Trophoblast cell (in vitro differentiated cells and primary cell): Measurements from ENCODE around the gene TCL1A.
"Not testable (repeated sequence)": the region's sequence is repeated elsewhere in the genome, so short reads cannot be mapped to it uniquely, and the experiment has no call there.

Experiments
- DNase-seq, 2 donors: peaks; one replicate each; pipeline ENCODE4 v3.0.0-alpha.2; 2016
- H2AFZ ChIP-seq: 2 replicates; pipeline ENCODE4 v1.6.1; 2013; ENCODE audit warnings: low read length, moderate library complexity, mild to moderate bottlenecking; ENCODE audit not compliant: insufficient read depth, poor library complexity
- H2AK5ac ChIP-seq: 2 replicates; pipeline ENCODE4 v1.6.1; 2013; ENCODE audit warnings: mild to moderate bottlenecking, low read length
- H2BK120ac ChIP-seq: 2 replicates; pipeline ENCODE4 v1.6.1; 2013; ENCODE audit warnings: low read length, mild to moderate bottlenecking, moderate library complexity; ENCODE audit not compliant: insufficient read depth, poor library complexity
- H2BK12ac ChIP-seq: 2 replicates; pipeline ENCODE4 v1.6.1; 2013; ENCODE audit warnings: mild to moderate bottlenecking, low read length, moderate library complexity
- H2BK5ac ChIP-seq: 2 replicates; pipeline ENCODE4 v1.6.1; 2013; ENCODE audit warnings: low read length, low read depth, moderate library complexity, mild to moderate bottlenecking; ENCODE audit not compliant: poor library complexity
- H3K14ac ChIP-seq: 2 replicates; pipeline ENCODE4 v1.6.1; 2013; ENCODE audit warnings: mild to moderate bottlenecking, low read length
- H3K18ac ChIP-seq: 2 replicates; pipeline ENCODE4 v1.6.1; 2013; ENCODE audit warnings: mild to moderate bottlenecking, low read length
- H3K23ac ChIP-seq: 2 replicates; pipeline ENCODE4 v1.6.1; 2013; ENCODE audit warnings: low read length
- H3K27ac ChIP-seq: 2 replicates; pipeline ENCODE4 v1.5.1; 2013; ENCODE audit warnings: low read depth, mild to moderate bottlenecking, inconsistent platforms, low read length, moderate library complexity
- H3K27me3 ChIP-seq: 2 replicates; pipeline ENCODE4 v1.6.1; 2013; ENCODE audit warnings: inconsistent platforms, mild to moderate bottlenecking, low read length, moderate library complexity; ENCODE audit not compliant: insufficient read depth
- H3K36me3 ChIP-seq, 2 experiments: 1 replicate in 1 of 2; 2 replicates in 1 of 2; pipeline ENCODE4 v1.6.1; 2013; ENCODE audit warnings: low read length in 2 of 2, mild to moderate bottlenecking in 2 of 2, moderate library complexity in 1 of 2; ENCODE audit not compliant: insufficient read depth in 2 of 2, control insufficient read depth in 1 of 2
- H3K4ac ChIP-seq: 2 replicates; pipeline ENCODE4 v1.6.1; 2013; ENCODE audit warnings: low read depth, mild to moderate bottlenecking, low read length, moderate library complexity
- H3K4me1 ChIP-seq, 2 experiments: 1 replicate in 1 of 2; 2 replicates in 1 of 2; pipeline ENCODE4 v1.6.1; 2013; ENCODE audit warnings: low read length in 2 of 2, mild to moderate bottlenecking in 2 of 2, moderate library complexity in 1 of 2; ENCODE audit not compliant: insufficient read depth in 2 of 2, control insufficient read depth in 1 of 2
- H3K4me2 ChIP-seq: 2 replicates; pipeline ENCODE4 v1.6.1; 2013; ENCODE audit warnings: inconsistent platforms, mild to moderate bottlenecking, low read length, moderate library complexity
- H3K4me3 ChIP-seq: 2 replicates; pipeline ENCODE4 v1.5.1; 2013; ENCODE audit warnings: mild to moderate bottlenecking, low read depth, low read length, inconsistent platforms
- H3K79me1 ChIP-seq: one replicate; pipeline ENCODE4 v1.6.1; 2013; ENCODE audit warnings: low read length
- H3K79me2 ChIP-seq: 2 replicates; pipeline ENCODE4 v1.6.1; 2013; ENCODE audit warnings: low read length, mild to moderate bottlenecking; ENCODE audit not compliant: control insufficient read depth, insufficient read depth, poor library complexity
- H3K9ac ChIP-seq: 2 replicates; pipeline ENCODE4 v1.6.1; 2013; ENCODE audit warnings: mild to moderate bottlenecking, low read length
- H3K9me3 ChIP-seq: 2 replicates; pipeline ENCODE4 v1.6.1; 2013; ENCODE audit warnings: low read depth, mild to moderate bottlenecking, control low read depth, inconsistent platforms, low read length; ENCODE audit not compliant: insufficient read depth
- H4K12ac ChIP-seq: 2 replicates; pipeline ENCODE4 v1.6.1; 2013; ENCODE audit warnings: low read depth, mild to moderate bottlenecking, low read length, moderate library complexity
- H4K8ac ChIP-seq: 2 replicates; pipeline ENCODE4 v1.6.1; 2013; ENCODE audit warnings: low read depth, mild to moderate bottlenecking, low read length, moderate library complexity
- H4K91ac ChIP-seq: one replicate; pipeline ENCODE4 v1.6.1; 2013; ENCODE audit warnings: low read depth, mild to moderate bottlenecking, low read length, moderate library complexity
- WGBS: extraction: QIAGEN DNeasy Blood & Tissue Kit; methylation state at CpG from one replicate; pipeline ENCODE4 v1.1.7; 2013; ENCODE audit warnings: missing lambda C conversion rate; ENCODE audit not compliant: insufficient read length, insufficient coverage; ENCODE audit errors: extremely low coverage; 5-methylcytosine and 5-hydroxymethylcytosine counted together

TCL1A gene

GRCh38 chr14:95730126-95730525 lies 16.2 kb upstream of the TCL1A start:
- Histone ChIP-seq H3K23ac (no peak overlapping the region), H2BK5ac (no peak overlapping the region), H3K79me2 (no peaks in the 10 kb centered on the region), H2AFZ (no peak overlapping the region), H3K4me2 (no peak overlapping the region), H3K18ac (no peak overlapping the region), H2BK120ac (no peak overlapping the region), H3K27ac (no peak overlapping the region), H3K9ac (no peak overlapping the region), H4K91ac (no peak overlapping the region), H3K4ac (no peak overlapping the region), H3K27me3 (no peaks in the 10 kb centered on the region), H3K4me3 (no peak overlapping the region), H3K9me3 (no peaks in the 10 kb centered on the region), H3K14ac (no peak overlapping the region), H2AK5ac (no peak overlapping the region), H3K4me1 (no peaks in the 10 kb centered on the region), H3K79me1 (no peaks in the 10 kb centered on the region), H3K36me3 (no peaks in the 10 kb centered on the region), H4K8ac (no peak overlapping the region), H2BK12ac (no peak overlapping the region), H4K12ac (no peak overlapping the region)
- DNase-seq, result peak; percentile 71 to 92
- 86% methylated on average over 1 of the region's 5 CpGs for WGBS

- no CpG with 5 or more reads among the region's 8 CpGs for WGBS
These were observed 15.6 kb upstream of the TCL1A start for GRCh38 chr14:95729402-95730028.

GRCh38 chr14:95727056-95727700 lies 13.3 kb upstream of the TCL1A start:
- H2BK120ac ChIP-seq, result no peak overlapping the region
- H4K8ac ChIP-seq, result no peak overlapping the region
- H2BK12ac ChIP-seq, result no peak overlapping the region
- no peak overlapping the region for H2AK5ac ChIP-seq
- H3K9ac ChIP-seq, result no peak overlapping the region
- no peak overlapping the region for H3K18ac ChIP-seq
- H3K27ac ChIP-seq, result no peak overlapping the region
- H3K4me1 ChIP-seq, result no peaks in the 10 kb centered on the region
- no peak overlapping the region for H2BK5ac ChIP-seq
- H2AFZ ChIP-seq, result no peak overlapping the region
- no peaks in the 10 kb centered on the region for H3K79me2 ChIP-seq
- no peaks in the 10 kb centered on the region for H3K27me3 ChIP-seq
- H3K9me3 ChIP-seq, result no peaks in the 10 kb centered on the region
- no peak for DNase-seq
- no peaks in the 10 kb centered on the region for H3K79me1 ChIP-seq
- no peak overlapping the region for H3K14ac ChIP-seq
- no peak overlapping the region for H3K4me2 ChIP-seq
- no peak overlapping the region for H4K91ac ChIP-seq
- no peaks in the 10 kb centered on the region for H3K36me3 ChIP-seq
- no peak overlapping the region for H3K23ac ChIP-seq
- WGBS, result no CpG with 5 or more reads among the region's 6 CpGs
- H3K4me3 ChIP-seq, result no peak overlapping the region
- no peak overlapping the region for H3K4ac ChIP-seq
- no peak overlapping the region for H4K12ac ChIP-seq

More at GRCh38 chr14:95729402-95730028, 15.6 kb upstream of the TCL1A start:
- not testable (repeated sequence) for H4K12ac ChIP-seq, H3K4me1 ChIP-seq, H3K4me3 ChIP-seq, H2BK120ac ChIP-seq, H3K4ac ChIP-seq, H3K23ac ChIP-seq, H3K27ac ChIP-seq, H3K18ac ChIP-seq, H3K4me2 ChIP-seq, H3K36me3 ChIP-seq, H2AFZ ChIP-seq, H3K27me3 ChIP-seq, H3K79me2 ChIP-seq, H2BK12ac ChIP-seq, H4K8ac ChIP-seq, H2AK5ac ChIP-seq, H3K9me3 ChIP-seq, H4K91ac ChIP-seq, H3K9ac ChIP-seq, H2BK5ac ChIP-seq, H3K14ac ChIP-seq, H3K79me1 ChIP-seq
- DNase-seq, result peak; percentile 74 to 87

GRCh38 chr14:95725685-95726336 lies 11.9 kb upstream of the TCL1A start:
- Histone ChIP-seq H4K91ac (no peak overlapping the region), H3K14ac (no peak overlapping the region), H4K8ac (no peak overlapping the region), H3K9ac (no peak overlapping the region), H3K4ac (no peak overlapping the region), H2BK5ac (no peak overlapping the region), H3K27ac (no peak overlapping the region), H2AFZ (no peak overlapping the region), H3K79me2 (no peaks in the 10 kb centered on the region), H3K79me1 (no peaks in the 10 kb centered on the region), H2AK5ac (no peak overlapping the region), H3K4me1 (no peaks in the 10 kb centered on the region), H4K12ac (no peak overlapping the region), H3K4me2 (no peak overlapping the region), H2BK12ac (no peak overlapping the region), H2BK120ac (no peak overlapping the region), H3K18ac (no peak overlapping the region), H3K36me3 (no peaks in the 10 kb centered on the region), H3K4me3 (no peak overlapping the region), H3K27me3 (no peaks in the 10 kb centered on the region), H3K23ac (no peak overlapping the region), H3K9me3 (no peaks in the 10 kb centered on the region)
- WGBS, result no CpG with 5 or more reads among the region's 5 CpGs
- no peak for DNase-seq
